ENCODE results near the gene CTDSPL.
"Not testable (repeated sequence)": the region's sequence is repeated elsewhere in the genome, so short reads cannot be mapped to it uniquely, and the experiment has no call there.

The CTDSPL gene

GRCh38 chr3:37861620-37862041 lies at the start of gene CTDSPL:
CTDSPL (plus strand) TSS chr3:37861880; CDS start chr3:37862200, 320 bp downstream.
- no peak for DNase-seq (ENCODE audit: low read depth)
- H3K4me3 ChIP-seq (ENCODE audit: low read depth, low read length), result peak within 1 kb of the TSS; percentile 69
- TF ChIP-seq CTCF (IDR thresholded peaks at IDR 0.05; ENCODE audit: control insufficient read depth, extremely low read depth, insufficient read depth), result no peak

GRCh38 chr3:37812499-37812896 lies 49.2 kb upstream of the CTDSPL start:
- H3K4me3 ChIP-seq (ENCODE audit: low read depth, low read length), result no peak overlapping the region
- TF ChIP-seq CTCF (IDR thresholded peaks at IDR 0.05; ENCODE audit: control insufficient read depth, extremely low read depth, insufficient read depth), result no peak
- DNase-seq (ENCODE audit: low read depth), result no peak

GRCh38 chr3:37813403-37813802 lies 48.3 kb upstream of the CTDSPL start:
- DNase-seq (ENCODE audit: low read depth), result no peak
- H3K4me3 ChIP-seq (ENCODE audit: low read depth, low read length), result no peak overlapping the region
- TF ChIP-seq CTCF (IDR thresholded peaks at IDR 0.05; ENCODE audit: control insufficient read depth, extremely low read depth, insufficient read depth), result no peak

- TF ChIP-seq CTCF (IDR thresholded peaks at IDR 0.05; ENCODE audit: control insufficient read depth, extremely low read depth, insufficient read depth), result peak; percentile 31
- DNase-seq (ENCODE audit: low read depth), result no peak
- no peak overlapping the region for H3K4me3 ChIP-seq (ENCODE audit: low read depth, low read length)
Observed at GRCh38 chr3:37814547-37814946, 47.1 kb upstream of the CTDSPL start.

GRCh38 chr3:37815156-37815555 lies 46.5 kb upstream of the CTDSPL start:
- DNase-seq (ENCODE audit: low read depth); H3K4me3 ChIP-seq (ENCODE audit: low read depth, low read length): not testable (repeated sequence)

- no peak for DNase-seq (ENCODE audit: low read depth)
- no peak for TF ChIP-seq CTCF (IDR thresholded peaks at IDR 0.05; ENCODE audit: control insufficient read depth, extremely low read depth, insufficient read depth)
- H3K4me3 ChIP-seq (ENCODE audit: low read depth, low read length), result no peak overlapping the region
Observed at GRCh38 chr3:37816271-37816670, 45.4 kb upstream of the CTDSPL start.

- H3K4me3 ChIP-seq (ENCODE audit: low read depth, low read length), result no peak overlapping the region
- no peak for TF ChIP-seq CTCF (IDR thresholded peaks at IDR 0.05; ENCODE audit: control insufficient read depth, extremely low read depth, insufficient read depth)
- no peak for DNase-seq (ENCODE audit: low read depth)
Observed at GRCh38 chr3:37819591-37819990, 42.1 kb upstream of the CTDSPL start.

Data from LNCaP clone FGC (cell line).